ENCODE results near the gene TGFB1.

TGFB1 gene

DNA sequence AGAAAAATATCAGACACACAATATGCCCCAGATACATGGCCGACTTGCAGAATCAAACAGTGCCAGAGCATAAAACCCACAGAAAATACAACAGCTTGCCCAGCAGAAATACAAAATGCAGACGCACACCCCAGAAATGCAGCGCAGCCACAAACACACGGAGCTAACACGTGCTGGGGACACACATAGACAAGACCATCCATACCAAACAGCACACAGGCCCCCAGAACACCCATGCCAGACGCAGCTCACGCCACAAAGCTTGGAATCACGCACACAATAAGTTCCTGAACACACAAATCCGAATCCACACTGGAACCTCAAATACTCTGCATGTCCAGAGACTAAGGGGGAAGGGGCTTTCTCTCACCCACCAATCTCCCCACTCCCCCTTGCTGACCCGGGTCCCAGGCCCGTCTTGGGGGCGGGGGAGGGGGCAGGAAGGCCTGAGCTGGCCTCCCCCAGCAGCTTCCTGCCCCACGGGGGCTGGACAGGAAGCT, 26.6 kb downstream of the TGFB1 start:
- TF ChIP-seq, protein P1, sequence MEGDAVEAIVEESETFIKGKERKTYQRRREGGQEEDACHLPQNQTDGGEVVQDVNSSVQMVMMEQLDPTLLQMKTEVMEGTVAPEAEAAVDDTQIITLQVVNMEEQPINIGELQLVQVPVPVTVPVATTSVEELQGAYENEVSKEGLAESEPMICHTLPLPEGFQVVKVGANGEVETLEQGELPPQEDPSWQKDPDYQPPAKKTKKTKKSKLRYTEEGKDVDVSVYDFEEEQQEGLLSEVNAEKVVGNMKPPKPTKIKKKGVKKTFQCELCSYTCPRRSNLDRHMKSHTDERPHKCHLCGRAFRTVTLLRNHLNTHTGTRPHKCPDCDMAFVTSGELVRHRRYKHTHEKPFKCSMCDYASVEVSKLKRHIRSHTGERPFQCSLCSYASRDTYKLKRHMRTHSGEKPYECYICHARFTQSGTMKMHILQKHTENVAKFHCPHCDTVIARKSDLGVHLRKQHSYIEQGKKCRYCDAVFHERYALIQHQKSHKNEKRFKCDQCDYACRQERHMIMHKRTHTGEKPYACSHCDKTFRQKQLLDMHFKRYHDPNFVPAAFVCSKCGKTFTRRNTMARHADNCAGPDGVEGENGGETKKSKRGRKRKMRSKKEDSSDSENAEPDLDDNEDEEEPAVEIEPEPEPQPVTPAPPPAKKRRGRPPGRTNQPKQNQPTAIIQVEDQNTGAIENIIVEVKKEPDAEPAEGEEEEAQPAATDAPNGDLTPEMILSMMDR (IDR thresholded peaks at IDR 0.05; ENCODE audit: low read depth, low read length, missing control alignments) = no peak
- no peak overlapping the region for H3K4me3 ChIP-seq (ENCODE audit: low read depth, low read length)
- in situ Hi-C loops (cut with HindIII; ENCODE audit: low sequenced_read_pairs) = no loop called here
- DNase-seq (ENCODE audit: low read depth) = no peak

DNA sequence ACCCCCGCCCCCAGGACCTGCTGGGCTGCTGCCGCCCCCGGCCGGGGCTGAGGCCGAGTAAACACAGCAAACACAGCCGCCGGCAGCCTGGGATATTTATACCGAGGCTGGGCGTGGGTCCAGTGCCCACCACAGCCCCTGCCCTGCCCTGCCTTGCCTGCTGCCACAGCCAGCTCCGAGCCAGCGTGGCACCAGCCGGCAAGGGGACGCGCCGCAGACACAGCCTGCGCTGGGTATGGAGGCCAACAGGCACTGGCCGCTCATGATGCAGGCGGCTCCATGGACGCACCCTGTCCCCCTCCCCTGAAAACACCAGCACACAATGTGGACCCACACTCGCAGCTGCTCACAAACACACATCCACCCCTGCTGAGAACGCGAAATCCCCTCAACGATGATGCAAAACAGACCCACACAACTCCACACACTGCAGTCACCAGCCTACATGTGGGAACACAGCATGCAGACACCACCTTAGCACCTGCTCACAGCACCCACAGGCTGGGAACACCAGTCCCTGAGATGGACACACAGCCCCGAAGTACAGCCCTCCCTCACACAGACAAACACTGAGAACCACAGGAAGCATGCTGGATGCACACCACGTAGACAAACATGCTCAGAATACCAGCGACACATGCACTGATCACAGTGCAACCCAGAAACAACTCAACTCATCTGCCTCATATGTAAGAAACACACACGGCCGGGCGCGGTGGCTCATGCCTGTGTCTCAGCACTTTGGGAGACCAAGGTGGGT, 27.6 kb downstream of the TGFB1 start:
- in situ Hi-C loops (cut with HindIII; ENCODE audit: low sequenced_read_pairs) = no loop called here
- no peak overlapping the region for H3K4me3 ChIP-seq (ENCODE audit: low read depth, low read length)
- no peak for DNase-seq (ENCODE audit: low read depth)
- TF ChIP-seq, protein P1 (IDR thresholded peaks at IDR 0.05; ENCODE audit: low read depth, low read length, missing control alignments) = no peak

DNA sequence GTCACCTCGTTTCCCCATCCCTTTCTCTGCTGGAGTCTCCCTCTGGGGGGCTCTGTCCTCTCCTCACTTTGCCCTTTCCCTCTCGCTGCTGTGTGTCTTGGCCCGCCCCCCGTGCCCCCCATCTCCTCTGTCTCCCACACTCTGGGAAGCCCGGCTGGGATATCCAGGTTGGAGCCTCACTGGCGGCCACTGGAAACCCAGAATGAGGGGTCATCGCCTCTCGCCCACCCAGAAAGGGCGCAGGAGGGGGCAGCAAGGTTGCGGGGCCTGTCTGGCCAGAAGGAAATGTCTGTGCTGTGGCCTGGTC, 28.1 kb downstream of the TGFB1 start:
- H3K4me3 ChIP-seq (ENCODE audit: low read depth, low read length) = no peak overlapping the region
- TF ChIP-seq, protein P1 (IDR thresholded peaks at IDR 0.05; ENCODE audit: low read depth, low read length, missing control alignments) = no peak
- no peak for DNase-seq (ENCODE audit: low read depth)
- in situ Hi-C loops (cut with HindIII; ENCODE audit: low sequenced_read_pairs) = no loop called here

DNA sequence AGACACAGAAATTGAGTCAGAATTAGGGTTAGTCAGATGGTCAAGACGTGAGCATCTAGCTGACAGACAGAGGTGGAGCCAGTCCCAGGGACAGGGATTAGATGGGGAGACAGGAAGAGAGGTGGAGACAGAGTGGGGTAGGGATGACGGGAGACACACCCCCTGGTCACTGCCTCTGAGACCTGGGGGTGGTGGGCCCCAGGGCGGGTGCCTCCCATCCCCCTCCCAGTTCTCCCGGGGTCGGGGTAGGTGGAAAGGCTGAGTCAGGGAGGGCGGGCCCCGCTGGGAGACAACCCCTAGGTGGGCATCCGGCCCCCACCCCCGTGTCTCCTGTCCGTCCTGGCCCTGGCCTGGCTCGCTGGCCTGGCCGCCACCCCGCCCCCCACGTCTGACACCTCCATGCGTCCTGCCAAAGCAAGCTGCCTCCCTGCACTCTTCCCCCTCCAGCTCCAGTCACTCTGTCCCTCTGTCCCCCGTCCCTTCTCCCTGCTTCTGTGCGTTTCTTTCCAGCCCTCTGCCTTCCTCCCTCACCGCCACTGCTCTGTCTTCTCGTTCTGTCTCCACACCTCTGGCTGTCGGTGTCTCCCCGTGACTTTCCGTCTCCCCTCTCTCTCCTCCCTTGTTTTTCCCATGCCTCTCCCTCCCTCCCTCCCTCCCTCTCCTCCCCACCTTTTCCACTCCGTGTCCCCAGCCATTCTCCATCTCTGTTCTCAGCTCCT, 28.6 kb downstream of the TGFB1 start:
- TF ChIP-seq, protein P1 (IDR thresholded peaks at IDR 0.05; ENCODE audit: low read depth, low read length, missing control alignments) = no peak
- no peak for DNase-seq (ENCODE audit: low read depth)
- in situ Hi-C loops (cut with HindIII; ENCODE audit: low sequenced_read_pairs) = no loop called here
- no peak overlapping the region for H3K4me3 ChIP-seq (ENCODE audit: low read depth, low read length)

DNA sequence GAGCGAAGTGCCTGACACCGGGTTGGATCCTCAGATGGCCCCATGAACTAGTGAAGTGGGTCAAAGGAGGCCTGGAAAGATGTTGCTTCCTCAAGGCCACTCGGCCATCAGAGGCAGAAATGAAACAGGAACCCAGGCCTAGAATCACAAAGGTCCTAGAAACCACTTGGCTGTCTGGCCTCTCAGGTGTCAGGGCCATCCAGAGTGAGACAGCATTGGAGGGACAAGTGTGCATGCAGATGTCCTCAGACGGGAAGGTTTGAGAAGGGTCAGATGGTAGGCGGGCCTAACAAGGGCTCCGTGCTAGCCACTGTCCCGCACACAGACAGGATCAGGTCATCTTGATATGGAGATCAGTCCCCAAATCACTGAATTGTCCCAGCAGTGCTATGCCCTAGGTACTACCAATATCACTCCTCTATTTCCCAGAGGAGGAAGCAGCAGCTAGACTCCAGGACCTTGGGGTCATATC, 29.5 kb downstream of the TGFB1 start:
- TF ChIP-seq, protein P1 (IDR thresholded peaks at IDR 0.05; ENCODE audit: low read depth, low read length, missing control alignments) = no peak
- in situ Hi-C loops (cut with HindIII; ENCODE audit: low sequenced_read_pairs) = no loop called here
- DNase-seq (ENCODE audit: low read depth) = no peak
- no peak overlapping the region for H3K4me3 ChIP-seq (ENCODE audit: low read depth, low read length)

DNA sequence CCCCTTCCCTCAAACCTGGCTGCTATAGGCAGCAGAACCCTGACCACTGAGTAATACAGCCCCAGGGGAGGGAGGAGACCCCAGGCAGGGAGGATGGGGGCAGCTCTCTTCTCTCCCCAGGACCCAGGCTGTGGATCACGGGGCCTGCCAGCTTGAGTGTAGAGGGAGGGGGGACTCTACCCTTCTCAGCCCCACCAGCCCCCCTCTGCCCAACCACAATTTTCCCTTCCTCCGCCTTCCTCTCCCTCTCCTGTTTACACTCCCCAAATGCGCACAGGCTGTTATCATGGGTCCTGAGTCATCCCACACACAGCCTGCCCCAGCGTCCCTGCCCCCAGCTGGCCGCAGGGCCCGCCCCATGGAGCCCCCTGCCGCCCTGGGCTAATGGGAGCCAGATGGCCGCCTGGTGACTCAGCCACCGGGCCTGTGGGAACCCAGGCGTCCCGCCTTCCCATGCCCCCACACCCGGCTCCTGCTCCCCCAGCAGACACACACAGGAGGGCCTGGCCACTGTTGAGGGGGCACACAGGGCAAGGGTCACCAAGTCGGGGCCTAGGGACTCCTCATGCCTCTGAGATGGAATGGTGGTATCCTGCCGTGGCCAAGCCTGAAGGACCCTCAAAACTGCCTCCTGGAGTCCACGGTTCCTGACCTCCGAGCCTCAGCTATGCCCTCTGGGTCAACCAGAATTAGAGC, 30.1 kb downstream of the TGFB1 start:
- in situ Hi-C loops (cut with HindIII; ENCODE audit: low sequenced_read_pairs) = no loop called here
- no peak overlapping the region for H3K4me3 ChIP-seq (ENCODE audit: low read depth, low read length)
- TF ChIP-seq, protein P1 (IDR thresholded peaks at IDR 0.05; ENCODE audit: low read depth, low read length, missing control alignments) = no peak
- peak; percentile 96 for DNase-seq (ENCODE audit: low read depth)

Measured in astrocyte of the cerebellum (primary cell).